OCI-LY3 (cell line): ENCODE data around the gene SLCO4A1.

ENCODE experiments used
- CTCF ChIP-seq: fragments of 200-600, 300-600 bp; sonication (generic); IDR thresholded peaks from 2 replicates; pipeline ENCODE4 v1.5.1; 2014; ENCODE audit warnings: antibody characterized with exemption, low read length, low read depth
- EZH2phosphoT487 ChIP-seq: fragments of 200-600 bp; shearing (Covaris generic); IDR thresholded peaks from 2 replicates; pipeline ENCODE4 v1.6.1; 2018; ENCODE audit warnings: antibody characterized with exemption, mixed run types, low read depth

GRCh38 chr20:62706344-62706743 is 64.0 kb downstream of the SLCO4A1 start:
- TF ChIP-seq EZH2phosphoT487 = no peak
- TF ChIP-seq CTCF = no peak
